Activated T-helper 17 cell treated with anti-CD3 and anti-CD28 coated beads, Interleukin-2, amount 50 U/mL, for 72 hours (primary cell): ENCODE data around the gene SIK3. TPM values are rescaled to one million over a fixed set of nuclear protein-coding genes. Genes with fewer than 3 reads are reported as not detected.

Experiments used
- ATAC-seq: fragments of 150-1000 bp; cut with Tn5 transposase; replicated peaks from 2 replicates; pipeline ENCODE4 v1.10.0; 2021; ENCODE audit warnings: mild to moderate bottlenecking, moderate library complexity
- H3K27ac Mint-ChIP-seq: one replicate; pipeline ENCODE4 v1.8.0; 2022; ENCODE audit warnings: mixed read lengths
- H3K27me3 Mint-ChIP-seq: one replicate; pipeline ENCODE4 v1.8.0; 2022; ENCODE audit warnings: mixed read lengths
- H3K36me3 Mint-ChIP-seq: one replicate; pipeline ENCODE4 v1.8.0; 2022; ENCODE audit warnings: low read depth, mild to moderate bottlenecking, mixed read lengths
- H3K4me1 Mint-ChIP-seq: one replicate; pipeline ENCODE4 v1.8.0; 2022; ENCODE audit warnings: mixed read lengths
- H3K4me3 Mint-ChIP-seq: one replicate; pipeline ENCODE4 v1.8.0; 2022; ENCODE audit warnings: mild to moderate bottlenecking, mixed read lengths
- H3K9me3 Mint-ChIP-seq: one replicate; pipeline ENCODE4 v1.8.0; 2022; ENCODE audit warnings: mixed read lengths
- total RNA-seq, 2 donors: library from RNA; stranded (reverse); gene quantifications; one replicate each; pipeline ENCODE4 v1.2.3, GENCODE V29; 2022

Gene SIK3
- total RNA-seq, 2 donors from 2014 or later = 41.9 to 55.7 TPM

DNA sequence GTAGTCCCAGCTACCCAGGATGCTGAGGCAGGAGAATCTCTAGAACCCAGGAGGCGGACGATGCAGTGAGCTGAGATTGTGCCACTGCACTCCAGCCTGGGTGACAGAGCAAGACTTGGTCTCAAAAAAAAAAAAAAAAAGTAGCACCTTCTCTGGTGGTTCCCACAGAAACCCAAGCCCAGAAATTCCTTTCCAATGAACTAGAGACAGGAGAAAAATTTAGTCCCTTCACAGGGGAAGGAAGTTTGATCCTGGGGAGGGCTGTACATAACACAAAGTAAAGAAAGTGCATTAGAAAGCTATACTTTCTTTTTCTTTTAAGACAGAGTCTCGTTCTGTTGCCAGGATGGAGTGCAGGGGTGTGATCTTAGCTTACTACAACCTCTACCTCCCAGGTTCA is 235.3 kb downstream of the SIK3 start:
- Mint-ChIP-seq H3K27me3 (no peaks in the 10 kb centered on the region), H3K4me3 (no peak overlapping the region), H3K27ac (no peak overlapping the region), H3K36me3 (peaks cover 100% of the 10 kb centered on the region), H3K9me3 (no peaks in the 10 kb centered on the region), H3K4me1 (peaks cover 19% of the 10 kb centered on the region)
- ATAC-seq = no peak

DNA sequence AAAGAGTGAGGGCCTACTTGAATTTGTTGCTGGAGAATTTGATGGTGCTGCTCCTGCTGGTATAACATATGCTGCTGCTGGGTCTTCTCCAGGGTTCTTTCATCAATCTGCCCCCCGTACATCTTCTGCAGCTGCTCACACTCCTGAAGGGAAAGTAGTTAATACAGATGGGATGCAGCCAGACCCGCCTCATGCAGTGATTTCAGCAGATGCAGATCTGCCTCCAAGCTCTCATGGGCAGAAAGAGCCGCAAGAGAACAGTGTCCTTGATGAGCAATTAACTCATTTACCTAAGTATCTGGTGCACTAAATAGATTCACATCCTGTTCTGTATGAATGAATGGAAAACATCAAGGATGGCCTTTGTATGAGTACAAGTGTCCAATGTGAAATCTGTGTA is 236.0 kb downstream of the SIK3 start:
- ATAC-seq = no peak
- H3K4me3 Mint-ChIP-seq = no peak overlapping the region
- no peak overlapping the region for H3K27ac Mint-ChIP-seq
- no peaks in the 10 kb centered on the region for H3K9me3 Mint-ChIP-seq
- H3K4me1 Mint-ChIP-seq = peaks cover 21% of the 10 kb centered on the region
- H3K27me3 Mint-ChIP-seq = no peaks in the 10 kb centered on the region
- peaks cover 100% of the 10 kb centered on the region for H3K36me3 Mint-ChIP-seq

DNA sequence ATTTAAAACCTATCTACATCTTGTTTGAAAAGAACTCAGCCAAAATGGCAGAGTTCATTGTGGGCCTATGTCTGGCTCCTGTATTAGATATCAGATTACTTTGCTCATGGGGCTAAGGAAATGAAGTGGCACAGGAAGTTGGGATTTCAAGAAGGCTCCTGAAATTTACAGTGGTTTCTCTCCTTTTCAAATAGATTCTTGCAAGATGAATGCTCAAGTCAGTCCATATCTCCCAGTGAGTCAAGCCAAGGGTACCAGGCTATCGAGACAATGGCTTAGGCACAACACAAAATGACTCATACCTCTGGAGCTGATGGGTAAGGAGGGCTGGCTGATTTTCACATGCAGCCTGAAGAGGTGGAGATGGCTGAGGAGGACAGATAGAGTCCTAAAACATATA is 236.7 kb downstream of the SIK3 start:
- H3K4me1 Mint-ChIP-seq = peaks cover 26% of the 10 kb centered on the region
- H3K9me3 Mint-ChIP-seq = no peaks in the 10 kb centered on the region
- H3K36me3 Mint-ChIP-seq = peaks cover 100% of the 10 kb centered on the region
- peak overlapping the region; percentile 13 for H3K27ac Mint-ChIP-seq
- no peak overlapping the region for H3K4me3 Mint-ChIP-seq
- peak; percentile 88 for ATAC-seq
- no peaks in the 10 kb centered on the region for H3K27me3 Mint-ChIP-seq

DNA sequence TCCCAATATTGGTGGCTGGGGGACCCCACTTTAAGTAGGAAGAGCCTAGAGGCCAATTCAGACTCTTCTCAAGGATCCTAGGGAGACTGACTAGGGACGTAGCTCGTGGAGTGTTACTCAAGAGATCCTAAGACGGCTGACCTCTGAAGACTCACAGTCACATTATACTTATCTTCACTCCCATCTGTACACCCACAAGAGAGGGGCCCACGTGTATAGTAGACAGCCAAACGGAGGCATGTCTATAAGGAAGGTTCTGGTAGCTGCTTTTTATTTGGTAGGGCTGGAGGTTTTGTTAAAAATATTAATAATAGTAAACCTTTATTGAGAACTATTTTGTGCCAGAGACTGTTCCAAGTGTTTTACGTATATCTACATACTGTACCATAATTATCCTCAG is 237.9 kb downstream of the SIK3 start:
- no peak overlapping the region for H3K4me3 Mint-ChIP-seq
- peak overlapping the region; percentile 13 for H3K27ac Mint-ChIP-seq
- no peaks in the 10 kb centered on the region for H3K27me3 Mint-ChIP-seq
- ATAC-seq = no peak
- peaks cover 29% of the 10 kb centered on the region for H3K4me1 Mint-ChIP-seq
- peaks cover 99% of the 10 kb centered on the region for H3K36me3 Mint-ChIP-seq
- H3K9me3 Mint-ChIP-seq = no peaks in the 10 kb centered on the region

DNA sequence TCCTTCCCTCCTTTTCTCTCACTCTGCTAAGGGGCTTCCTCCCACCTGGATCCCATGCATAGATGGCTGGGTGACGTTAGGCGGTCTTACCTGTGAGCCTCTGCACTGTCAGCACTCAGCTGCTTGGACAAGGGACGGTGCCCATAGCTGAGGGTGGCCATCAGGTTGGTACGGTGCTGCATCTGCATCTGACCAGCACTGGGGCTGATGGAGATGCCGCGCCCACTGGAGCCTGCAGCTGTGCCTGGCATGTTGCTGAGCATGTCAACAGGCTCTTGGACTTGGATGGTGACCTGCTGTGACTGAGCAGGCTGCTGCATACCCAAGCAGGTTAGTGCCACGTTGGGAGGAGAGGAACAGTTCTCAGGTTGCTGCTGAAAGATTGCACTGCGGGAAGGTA is 239.1 kb downstream of the SIK3 start:
- no peaks in the 10 kb centered on the region for H3K27me3 Mint-ChIP-seq

GRCh38 chr11:116857936-116858335 is 240.3 kb downstream of the SIK3 start:
- ATAC-seq = no peak
- H3K27me3 Mint-ChIP-seq = no peaks in the 10 kb centered on the region
- H3K9me3 Mint-ChIP-seq = no peaks in the 10 kb centered on the region
- H3K4me1 Mint-ChIP-seq = peaks cover 42% of the 10 kb centered on the region
- H3K36me3 Mint-ChIP-seq = peaks cover 86% of the 10 kb centered on the region
- no peak overlapping the region for H3K27ac Mint-ChIP-seq
- H3K4me3 Mint-ChIP-seq = no peak overlapping the region

More for the DNA sequence above, 239.1 kb downstream of the SIK3 start:
- peak overlapping the region; percentile 52 for H3K27ac Mint-ChIP-seq
- H3K4me1 Mint-ChIP-seq = peaks cover 32% of the 10 kb centered on the region
- H3K9me3 Mint-ChIP-seq = no peaks in the 10 kb centered on the region
- H3K4me3 Mint-ChIP-seq = no peak overlapping the region
- peaks cover 97% of the 10 kb centered on the region for H3K36me3 Mint-ChIP-seq
- ATAC-seq = no peak

GRCh38 chr11:116857316-116857715 is 240.9 kb downstream of the SIK3 start:
- H3K36me3 Mint-ChIP-seq = peaks cover 79% of the 10 kb centered on the region
- H3K9me3 Mint-ChIP-seq = no peaks in the 10 kb centered on the region
- ATAC-seq = no peak
- H3K4me1 Mint-ChIP-seq = peaks cover 48% of the 10 kb centered on the region
- H3K27ac Mint-ChIP-seq = peak overlapping the region; percentile 26
- H3K4me3 Mint-ChIP-seq = no peak overlapping the region
- H3K27me3 Mint-ChIP-seq = no peaks in the 10 kb centered on the region

- ATAC-seq = no peak
- Mint-ChIP-seq H3K27ac (peak overlapping the region; percentile 37), H3K9me3 (no peaks in the 10 kb centered on the region), H3K4me3 (no peak overlapping the region), H3K27me3 (no peaks in the 10 kb centered on the region), H3K36me3 (peaks cover 73% of the 10 kb centered on the region), H3K4me1 (peaks cover 50% of the 10 kb centered on the region)
Measured at GRCh38 chr11:116856423-116856822, 241.8 kb downstream of the SIK3 start.

DNA sequence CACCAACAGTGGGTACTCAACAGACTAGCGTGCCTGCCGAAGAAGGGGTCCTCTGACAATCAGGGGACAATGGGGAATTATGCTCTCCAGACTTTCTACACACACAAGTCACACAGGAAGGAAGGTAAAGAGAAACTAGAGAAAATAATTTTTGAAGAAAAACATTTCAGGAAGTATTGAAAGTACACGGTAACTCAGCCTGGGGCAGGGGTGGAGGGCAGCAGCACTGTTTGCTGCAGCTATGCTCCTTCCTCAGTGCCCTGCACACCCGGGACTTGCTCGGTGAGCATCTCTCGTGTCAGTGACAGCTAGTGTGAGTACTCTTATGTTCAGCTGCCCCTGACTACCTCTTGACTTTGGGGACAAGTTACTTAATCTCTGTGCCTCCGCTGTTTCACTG is 242.8 kb downstream of the SIK3 start:
- H3K27me3 Mint-ChIP-seq = no peaks in the 10 kb centered on the region
- peaks cover 52% of the 10 kb centered on the region for H3K4me1 Mint-ChIP-seq
- H3K27ac Mint-ChIP-seq = peak overlapping the region; percentile 37
- no peaks in the 10 kb centered on the region for H3K9me3 Mint-ChIP-seq
- peaks cover 68% of the 10 kb centered on the region for H3K36me3 Mint-ChIP-seq
- ATAC-seq = no peak
- peak overlapping the region; percentile 37 for H3K4me3 Mint-ChIP-seq

GRCh38 chr11:116853461-116854073 is 244.7 kb downstream of the SIK3 start:
- H3K9me3 Mint-ChIP-seq = no peaks in the 10 kb centered on the region
- no peaks in the 10 kb centered on the region for H3K27me3 Mint-ChIP-seq
- peak overlapping the region; percentile 83 for H3K27ac Mint-ChIP-seq
- peak; percentile 90 for ATAC-seq
- H3K4me1 Mint-ChIP-seq = peaks cover 58% of the 10 kb centered on the region
- H3K36me3 Mint-ChIP-seq = peaks cover 68% of the 10 kb centered on the region
- H3K4me3 Mint-ChIP-seq = peak overlapping the region; percentile 77

GRCh38 chr11:116852261-116853031 is 245.8 kb downstream of the SIK3 start:
- peaks cover 58% of the 10 kb centered on the region for H3K4me1 Mint-ChIP-seq
- H3K27ac Mint-ChIP-seq = peak overlapping the region; percentile 83
- H3K9me3 Mint-ChIP-seq = no peaks in the 10 kb centered on the region
- H3K36me3 Mint-ChIP-seq = peaks cover 65% of the 10 kb centered on the region
- peak overlapping the region; percentile 77 for H3K4me3 Mint-ChIP-seq
- H3K27me3 Mint-ChIP-seq = no peaks in the 10 kb centered on the region
- peak; percentile 57 for ATAC-seq

GRCh38 chr11:116851626-116852025 is 246.6 kb downstream of the SIK3 start:
- Mint-ChIP-seq H3K9me3 (no peaks in the 10 kb centered on the region), H3K36me3 (peaks cover 65% of the 10 kb centered on the region)

DNA sequence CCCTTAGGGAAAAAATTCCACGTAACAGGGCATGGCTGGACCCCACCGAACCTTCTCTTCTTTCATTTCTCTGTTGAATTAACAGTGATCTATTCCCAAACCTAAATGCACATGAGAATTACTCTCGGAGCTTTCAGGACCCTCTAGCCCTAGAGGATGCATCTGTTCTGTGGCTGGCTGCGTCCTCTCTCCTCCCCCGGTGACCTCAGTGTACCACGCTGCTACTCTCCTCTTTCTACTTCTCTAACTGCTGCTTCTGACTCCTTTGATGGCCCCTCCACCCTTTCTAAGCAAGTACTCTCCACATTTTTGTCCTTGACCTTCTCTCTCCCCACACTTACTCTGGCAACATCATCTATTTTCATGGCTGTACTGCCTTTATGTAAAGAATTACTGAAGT is 248.7 kb downstream of the SIK3 start:
- Mint-ChIP-seq H3K4me3 (no peak overlapping the region), H3K27me3 (no peaks in the 10 kb centered on the region), H3K27ac (peak overlapping the region; percentile 32), H3K36me3 (peaks cover 68% of the 10 kb centered on the region), H3K9me3 (no peaks in the 10 kb centered on the region), H3K4me1 (peaks cover 39% of the 10 kb centered on the region)
- no peak for ATAC-seq

More at GRCh38 chr11:116851626-116852025, 246.6 kb downstream of the SIK3 start:
- peak overlapping the region; percentile 77 for H3K4me3 Mint-ChIP-seq
- peaks cover 52% of the 10 kb centered on the region for H3K4me1 Mint-ChIP-seq
- no peak for ATAC-seq
- H3K27ac Mint-ChIP-seq = peak overlapping the region; percentile 83
- H3K27me3 Mint-ChIP-seq = no peaks in the 10 kb centered on the region

DNA sequence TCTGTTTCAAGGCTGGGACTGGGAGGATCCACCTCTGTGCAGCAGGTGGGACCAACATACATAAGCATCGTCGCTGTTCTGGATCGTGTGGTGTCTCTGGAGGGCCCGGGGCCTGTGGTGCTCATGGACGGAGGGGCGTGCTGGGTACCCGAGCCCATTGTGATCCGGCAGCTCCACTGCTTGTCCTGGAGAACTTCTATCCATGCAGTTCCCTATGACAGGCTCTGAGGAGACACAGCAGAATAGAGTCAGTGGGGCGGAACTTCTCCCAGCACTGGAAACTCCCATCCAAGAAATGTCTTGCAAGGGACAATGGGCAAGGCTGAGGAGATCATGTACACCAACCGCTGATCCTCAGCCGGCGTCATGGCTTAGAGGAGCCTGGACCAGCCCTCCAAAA is 249.2 kb downstream of the SIK3 start:
- no peak overlapping the region for H3K27ac Mint-ChIP-seq
- H3K27me3 Mint-ChIP-seq = no peaks in the 10 kb centered on the region
- peaks cover 39% of the 10 kb centered on the region for H3K4me1 Mint-ChIP-seq
- H3K36me3 Mint-ChIP-seq = peaks cover 65% of the 10 kb centered on the region
- H3K9me3 Mint-ChIP-seq = no peaks in the 10 kb centered on the region
- ATAC-seq = no peak
- no peak overlapping the region for H3K4me3 Mint-ChIP-seq

DNA sequence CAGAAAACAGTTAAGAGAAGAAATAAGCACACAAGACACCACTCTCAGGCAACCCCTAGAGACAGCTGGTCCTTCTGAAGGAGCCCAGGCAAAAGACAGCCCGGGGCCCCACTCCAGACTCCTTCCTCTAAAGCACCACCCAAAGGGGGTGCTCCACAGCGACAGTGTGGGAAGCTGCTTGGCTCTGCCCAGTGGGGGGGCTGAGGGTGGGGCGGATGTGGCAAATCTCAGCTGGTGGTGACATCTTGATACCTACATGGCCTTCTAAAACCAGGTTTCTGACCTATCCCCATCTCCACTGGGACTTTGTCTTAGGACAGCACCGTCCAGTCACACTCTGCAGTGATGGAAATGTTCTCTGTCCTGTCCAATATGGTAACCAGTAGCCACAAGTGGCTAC is 250.6 kb downstream of the SIK3 start:
- H3K36me3 Mint-ChIP-seq = peaks cover 76% of the 10 kb centered on the region
- no peaks in the 10 kb centered on the region for H3K9me3 Mint-ChIP-seq
- H3K27me3 Mint-ChIP-seq = no peaks in the 10 kb centered on the region
- H3K4me3 Mint-ChIP-seq = no peak overlapping the region
- no peak overlapping the region for H3K27ac Mint-ChIP-seq
- ATAC-seq = no peak
- H3K4me1 Mint-ChIP-seq = peaks cover 26% of the 10 kb centered on the region
